SU-DHL-6 (cell line): Measurements from ENCODE around the gene HOXD11.

Source experiments
- EZH2phosphoT487 ChIP-seq: fragments of 200-600 bp; sonication (generic), shearing (Covaris generic); conservative IDR thresholded peaks from 2 replicates; pipeline ENCODE4 v1.6.1; 2018; ENCODE audit warnings: mild to moderate bottlenecking, antibody characterized with exemption, low read length, moderate library complexity, mixed read lengths
- TF ChIP-seq, protein P1 (sequence below): fragments of 200-600 bp; sonication (generic); IDR thresholded peaks from one replicate; pipeline ENCODE4 v1.5.1; 2017; ENCODE audit warnings: antibody characterized with exemption, mild to moderate bottlenecking, low read length, moderate library complexity; ENCODE audit not compliant: insufficient read depth, poor library complexity, severe bottlenecking

GRCh38 chr2:176150584-176151441 is 43.7 kb downstream of the HOXD11 start:
- TF ChIP-seq, protein P1, sequence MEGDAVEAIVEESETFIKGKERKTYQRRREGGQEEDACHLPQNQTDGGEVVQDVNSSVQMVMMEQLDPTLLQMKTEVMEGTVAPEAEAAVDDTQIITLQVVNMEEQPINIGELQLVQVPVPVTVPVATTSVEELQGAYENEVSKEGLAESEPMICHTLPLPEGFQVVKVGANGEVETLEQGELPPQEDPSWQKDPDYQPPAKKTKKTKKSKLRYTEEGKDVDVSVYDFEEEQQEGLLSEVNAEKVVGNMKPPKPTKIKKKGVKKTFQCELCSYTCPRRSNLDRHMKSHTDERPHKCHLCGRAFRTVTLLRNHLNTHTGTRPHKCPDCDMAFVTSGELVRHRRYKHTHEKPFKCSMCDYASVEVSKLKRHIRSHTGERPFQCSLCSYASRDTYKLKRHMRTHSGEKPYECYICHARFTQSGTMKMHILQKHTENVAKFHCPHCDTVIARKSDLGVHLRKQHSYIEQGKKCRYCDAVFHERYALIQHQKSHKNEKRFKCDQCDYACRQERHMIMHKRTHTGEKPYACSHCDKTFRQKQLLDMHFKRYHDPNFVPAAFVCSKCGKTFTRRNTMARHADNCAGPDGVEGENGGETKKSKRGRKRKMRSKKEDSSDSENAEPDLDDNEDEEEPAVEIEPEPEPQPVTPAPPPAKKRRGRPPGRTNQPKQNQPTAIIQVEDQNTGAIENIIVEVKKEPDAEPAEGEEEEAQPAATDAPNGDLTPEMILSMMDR: no peak
- no peak for TF ChIP-seq EZH2phosphoT487
